ENCODE data around the gene ADARB2.
"Not testable (repeated sequence)": the region's sequence is repeated elsewhere in the genome, so short reads cannot be mapped to it uniquely, and the experiment has no call there.

ADARB2 gene

DNA sequence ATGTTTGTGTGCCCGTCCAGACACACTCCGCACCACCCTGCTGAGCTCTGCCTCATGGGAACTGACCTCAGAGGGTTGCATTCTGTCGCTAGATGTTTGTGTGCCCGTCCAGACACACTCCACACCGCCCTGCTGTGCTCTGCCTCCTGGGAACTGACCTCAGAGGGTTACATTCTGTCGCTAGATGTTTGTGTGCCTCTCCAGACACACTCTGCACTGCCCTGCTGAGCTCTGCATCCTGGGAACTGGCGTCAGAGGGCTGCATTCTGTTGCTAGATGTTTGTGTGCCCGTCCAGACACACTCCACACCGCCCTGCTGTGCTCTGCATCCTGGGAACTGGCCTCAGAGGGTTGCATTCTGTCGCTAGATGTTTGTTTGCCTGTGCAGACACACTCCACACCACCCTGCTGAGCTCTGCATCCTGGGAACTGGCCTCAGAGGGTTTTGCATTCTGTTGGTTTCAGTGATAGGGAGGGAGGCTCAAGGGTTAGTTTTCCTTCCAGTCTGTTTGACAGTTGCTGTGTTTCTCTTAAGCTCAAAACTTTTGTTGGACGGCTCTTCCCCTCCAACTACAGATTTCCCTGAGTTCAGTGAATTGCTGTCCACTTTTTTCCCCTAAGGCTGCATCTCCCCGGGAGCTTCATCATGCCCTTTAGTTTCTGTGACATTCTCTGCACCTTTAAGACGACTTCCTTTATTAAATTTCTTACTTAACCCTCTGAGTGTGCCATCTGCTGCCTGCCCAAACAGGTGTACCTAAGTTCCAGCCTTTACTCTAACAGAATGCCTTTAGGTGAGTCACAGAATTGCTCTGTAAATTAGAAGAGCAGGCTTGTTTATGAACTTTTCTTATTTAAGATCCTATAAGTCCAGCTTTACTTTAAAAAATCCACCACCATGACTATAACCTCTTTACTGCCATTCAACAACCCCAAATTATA, 119.7 kb downstream of the ADARB2 start:
- not testable (repeated sequence) for DNase-seq (ENCODE audit: low read depth in 2 of 2, low spot score in 1 of 2)

DNA sequence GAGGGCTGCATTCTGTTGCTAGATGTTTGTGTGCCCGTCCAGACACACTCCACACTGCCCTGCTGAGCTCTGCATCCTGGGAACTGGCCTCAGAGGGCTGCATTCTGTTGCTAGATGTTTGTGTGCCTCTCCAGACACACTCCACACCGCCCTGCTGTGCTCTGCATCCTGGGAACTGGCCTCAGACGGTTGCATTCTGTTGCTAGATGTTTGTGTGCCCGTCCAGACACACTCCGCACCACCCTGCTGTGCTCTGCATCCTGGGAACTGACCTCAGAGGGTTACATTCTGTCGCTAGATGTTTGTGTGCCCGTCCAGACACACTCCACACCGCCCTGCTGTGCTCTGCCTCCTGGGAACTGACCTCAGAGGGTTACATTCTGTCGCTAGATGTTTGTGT, 120.6 kb downstream of the ADARB2 start:
- DNase-seq (ENCODE audit: low read depth in 2 of 2, low spot score in 1 of 2), result not testable (repeated sequence)

GRCh38 chr10:1615186-1615954, 122.0 kb downstream of the ADARB2 start:
- no peak for DNase-seq (ENCODE audit: low read depth in 2 of 2, low spot score in 1 of 2)

DNA sequence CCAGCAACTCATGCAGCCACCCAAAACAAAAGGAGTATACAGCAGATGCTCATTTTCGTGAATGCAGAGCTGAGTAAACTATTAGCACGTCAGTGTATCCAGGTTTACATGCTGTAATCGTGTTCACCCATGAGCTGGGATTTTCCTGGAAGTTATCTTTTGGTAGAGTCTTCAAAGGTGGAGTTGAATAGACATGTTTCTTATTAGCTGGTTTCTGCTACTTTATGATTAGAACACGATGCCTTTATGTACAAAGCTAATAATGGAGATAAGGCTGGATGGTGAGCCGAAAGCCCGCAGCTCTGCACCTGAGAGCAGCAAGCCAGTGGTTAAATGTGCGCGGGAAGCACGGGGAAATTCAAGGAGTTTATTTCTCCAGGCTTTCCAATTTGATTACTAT, 123.8 kb downstream of the ADARB2 start:
- DNase-seq (ENCODE audit: low read depth in 2 of 2, low spot score in 1 of 2), result no peak

DNA sequence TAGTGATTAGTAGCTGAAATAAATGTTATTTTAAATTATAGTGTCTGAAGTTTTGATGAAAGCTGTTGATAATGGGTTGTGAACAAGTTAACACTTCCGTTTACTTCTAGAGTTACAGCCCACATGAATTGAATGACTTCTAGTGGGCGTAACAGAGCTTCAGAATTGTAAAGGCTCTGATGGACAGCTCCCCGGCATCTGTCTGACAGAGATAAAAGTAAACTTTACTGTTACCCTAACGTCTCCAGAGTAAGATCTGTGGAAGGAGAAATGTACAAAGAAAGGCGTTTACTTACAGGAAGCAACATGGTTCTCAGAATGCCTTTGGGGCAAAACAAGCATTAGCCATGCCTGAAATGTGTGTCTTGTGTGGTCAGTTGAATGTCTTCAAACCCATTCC, 124.4 kb downstream of the ADARB2 start:
- DNase-seq (ENCODE audit: low read depth in 2 of 2, low spot score in 1 of 2), result no peak

GRCh38 chr10:1611936-1612550, 125.3 kb downstream of the ADARB2 start:
- DNase-seq (ENCODE audit: low read depth in 2 of 2, low spot score in 1 of 2), result no peak

- no peak for DNase-seq (ENCODE audit: low read depth in 2 of 2, low spot score in 1 of 2)
Observed at GRCh38 chr10:1610986-1611770, 126.1 kb downstream of the ADARB2 start.

- DNase-seq (ENCODE audit: low read depth in 2 of 2, low spot score in 1 of 2), result no peak
Observed at GRCh38 chr10:1609648-1609970, 127.7 kb downstream of the ADARB2 start.

- DNase-seq (ENCODE audit: low read depth in 2 of 2, low spot score in 1 of 2), result no peak
Observed at GRCh38 chr10:1608851-1609647, 128.3 kb downstream of the ADARB2 start.

DNA sequence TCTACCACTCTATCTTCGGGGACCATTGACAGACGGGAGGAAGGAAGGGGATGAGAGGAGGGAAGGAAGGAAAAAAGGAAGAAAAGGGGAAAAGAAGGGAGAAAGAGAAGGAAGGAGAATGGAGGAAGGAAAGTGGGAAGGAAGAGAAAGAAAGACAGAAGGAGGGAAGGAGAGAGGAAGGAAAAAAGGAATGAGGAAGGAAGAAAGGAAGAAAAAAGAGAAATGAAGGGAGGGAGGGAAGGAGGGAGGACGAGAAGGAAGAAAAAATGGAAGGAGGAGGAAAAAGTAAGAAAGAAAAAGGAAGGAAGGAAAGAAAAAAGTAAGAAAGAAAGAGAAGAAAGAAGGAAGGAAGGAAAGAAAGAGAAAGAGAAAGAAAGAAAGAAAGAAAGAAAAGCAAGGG, 128.9 kb downstream of the ADARB2 start:
- DNase-seq (ENCODE audit: low read depth in 2 of 2, low spot score in 1 of 2), result no peak

DNA sequence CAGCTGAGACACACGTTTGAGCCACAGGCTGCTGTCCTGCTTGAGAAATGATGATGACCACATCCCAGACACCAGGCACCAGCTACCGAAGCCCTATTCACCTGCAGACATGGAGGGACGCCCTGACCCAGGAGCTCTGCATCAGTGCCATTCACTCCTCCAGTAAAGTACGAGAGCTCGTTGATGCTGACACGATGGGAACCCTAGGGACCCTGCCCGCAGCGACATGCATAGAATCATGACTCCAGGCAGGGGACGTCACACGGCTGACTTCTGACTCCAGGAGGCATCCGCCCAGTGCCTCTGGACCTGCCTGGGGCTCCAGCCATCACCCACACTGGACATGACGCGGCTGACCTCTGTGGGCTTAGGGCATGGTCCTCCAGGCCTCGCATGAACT, 129.9 kb downstream of the ADARB2 start:
- no peak for DNase-seq (ENCODE audit: low read depth in 2 of 2, low spot score in 1 of 2)

- DNase-seq (ENCODE audit: low read depth in 2 of 2, low spot score in 1 of 2), result no peak
Observed at GRCh38 chr10:1605999-1606940, 131.1 kb downstream of the ADARB2 start.

- no peak for DNase-seq (ENCODE audit: low read depth in 2 of 2, low spot score in 1 of 2)
Observed at GRCh38 chr10:1605121-1605520, 132.2 kb downstream of the ADARB2 start.

DNA sequence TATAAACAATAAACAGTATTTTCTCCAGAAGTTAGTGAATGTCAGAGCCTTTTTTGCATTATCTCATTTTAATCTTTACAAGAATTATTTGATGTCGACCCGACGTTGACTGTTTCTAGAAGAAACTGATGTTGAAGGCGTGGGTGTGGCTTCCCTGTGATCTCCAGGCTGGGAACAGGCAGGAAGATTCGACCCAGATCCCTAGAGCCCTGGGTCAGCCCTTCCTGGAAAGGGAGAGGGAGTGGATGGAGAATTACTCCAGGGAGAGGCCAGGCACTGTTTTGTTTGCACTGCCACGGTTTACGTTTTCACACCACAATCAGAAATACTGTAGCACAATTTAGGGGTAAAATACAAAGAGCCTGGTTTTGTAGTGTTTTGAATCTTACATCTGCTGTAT, 133.1 kb downstream of the ADARB2 start:
- DNase-seq (ENCODE audit: low read depth in 2 of 2, low spot score in 1 of 2), result no peak

GRCh38 chr10:1603181-1603580, 134.1 kb downstream of the ADARB2 start:
- no peak for DNase-seq (ENCODE audit: low read depth in 2 of 2, low spot score in 1 of 2)

DNA sequence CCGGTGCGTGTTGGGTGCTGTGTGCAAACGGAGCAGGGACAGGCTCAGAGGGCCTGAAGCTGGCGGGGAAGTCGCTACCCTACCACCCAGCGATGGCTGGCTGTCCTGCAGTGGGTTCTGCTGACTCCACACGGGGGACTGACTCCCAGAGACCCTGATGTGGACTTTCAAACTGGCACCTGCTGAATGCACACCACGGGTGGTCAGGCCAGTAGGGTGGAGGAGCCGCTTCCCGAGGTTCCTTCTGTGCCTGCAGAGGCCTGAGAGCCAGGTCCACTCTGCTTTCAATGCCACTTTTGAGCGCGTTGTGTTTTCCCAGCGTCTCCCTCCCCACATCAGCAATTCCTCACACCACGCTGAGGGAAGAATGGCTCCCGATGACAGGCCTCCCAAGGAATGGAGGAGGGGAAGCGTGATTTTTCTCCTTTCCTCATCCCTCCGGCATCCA, 135.3 kb downstream of the ADARB2 start:
- no peak for DNase-seq (ENCODE audit: low read depth in 2 of 2, low spot score in 1 of 2)

DNA sequence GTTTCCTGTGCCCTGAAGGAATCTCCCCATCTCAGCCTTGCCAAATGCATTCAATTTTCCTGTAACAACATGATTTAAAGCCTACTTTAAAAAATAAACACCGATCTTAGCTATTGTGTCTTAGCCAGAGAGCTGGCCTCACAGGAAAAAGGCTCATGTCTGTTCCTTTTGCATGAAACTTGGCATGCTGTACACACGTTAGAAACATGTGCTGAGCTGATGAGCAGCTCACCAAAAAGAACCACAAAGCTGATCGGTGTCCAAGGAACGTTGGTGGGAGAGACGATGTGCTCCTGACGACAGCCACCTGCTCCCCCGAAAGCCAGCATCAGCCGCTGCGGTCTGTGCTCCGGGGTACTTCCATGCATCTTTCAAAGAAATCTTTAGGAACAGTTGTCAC, 135.9 kb downstream of the ADARB2 start:
- no peak for DNase-seq (ENCODE audit: low read depth in 2 of 2, low spot score in 1 of 2)

- DNase-seq (ENCODE audit: low read depth in 2 of 2, low spot score in 1 of 2), result no peak
Observed at GRCh38 chr10:1600861-1601260, 136.5 kb downstream of the ADARB2 start.
